GM15510 (cell line): Measurements from ENCODE around the gene IQSEC3.

Source experiments
- POLR2A ChIP-seq: IDR thresholded peaks from 3 replicates; pipeline ENCODE4 v1.6.1; 2011; ENCODE audit warnings: borderline replicate concordance; ENCODE audit not compliant: insufficient read length; ENCODE audit errors: extremely low read depth

The IQSEC3 gene

GRCh38 chr12:177336-177979, 110.9 kb downstream of the IQSEC3 start:
- no peak for TF ChIP-seq POLR2A

GRCh38 chr12:177980-178828, 111.6 kb downstream of the IQSEC3 start:
- no peak for TF ChIP-seq POLR2A

GRCh38 chr12:178829-179109, 112.2 kb downstream of the IQSEC3 start:
- TF ChIP-seq POLR2A = no peak

GRCh38 chr12:179131-179884, 112.7 kb downstream of the IQSEC3 start:
- TF ChIP-seq POLR2A = no peak

- no peak for TF ChIP-seq POLR2A
Measured at GRCh38 chr12:179885-180284, 113.3 kb downstream of the IQSEC3 start.

- no peak for TF ChIP-seq POLR2A
Measured at GRCh38 chr12:180445-180844, 113.9 kb downstream of the IQSEC3 start.

GRCh38 chr12:181921-182320, 115.4 kb downstream of the IQSEC3 start:
- TF ChIP-seq POLR2A = no peak

- TF ChIP-seq POLR2A = no peak
Measured at GRCh38 chr12:182381-182892, 115.9 kb downstream of the IQSEC3 start.

- TF ChIP-seq POLR2A = no peak
Measured at GRCh38 chr12:184811-185575, 118.4 kb downstream of the IQSEC3 start.

GRCh38 chr12:185576-185955, 119.0 kb downstream of the IQSEC3 start:
- TF ChIP-seq POLR2A = no peak

- no peak for TF ChIP-seq POLR2A
Measured at GRCh38 chr12:186006-186625, 119.5 kb downstream of the IQSEC3 start.

GRCh38 chr12:188910-189621, 122.5 kb downstream of the IQSEC3 start:
- no peak for TF ChIP-seq POLR2A

GRCh38 chr12:189622-189962, 123.0 kb downstream of the IQSEC3 start:
- no peak for TF ChIP-seq POLR2A

GRCh38 chr12:190881-191280, 124.3 kb downstream of the IQSEC3 start:
- TF ChIP-seq POLR2A = no peak
